HPDE6-E6E7 (cell line): ENCODE measurements around the gene TIGD6.

ENCODE experiments used
- DNase-seq: peaks from one replicate; pipeline ENCODE4 v3.0.0; 2011; ENCODE audit warnings: missing footprints; ENCODE audit errors: extremely low spot score

The TIGD6 gene

GRCh38 chr5:150017226-150018005 lies 17.0 kb upstream of the TIGD6 start:
- peak; percentile 41 for DNase-seq

GRCh38 chr5:150016537-150016936 lies 16.1 kb upstream of the TIGD6 start:
- DNase-seq: no peak

GRCh38 chr5:150015415-150015814 lies 15.0 kb upstream of the TIGD6 start:
- no peak for DNase-seq

GRCh38 chr5:150014456-150014855 lies 14.0 kb upstream of the TIGD6 start:
- no peak for DNase-seq

GRCh38 chr5:150013931-150014330 lies 13.5 kb upstream of the TIGD6 start:
- DNase-seq: no peak

GRCh38 chr5:150009671-150010387 lies 9.4 kb upstream of the TIGD6 start:
- DNase-seq: no peak

GRCh38 chr5:150007050-150007449 lies 6.6 kb upstream of the TIGD6 start:
- no peak for DNase-seq

GRCh38 chr5:150006318-150006717 lies 5.9 kb upstream of the TIGD6 start:
- no peak for DNase-seq

GRCh38 chr5:150001660-150002486 lies 1.4 kb upstream of the TIGD6 start:
- peak; percentile 74 for DNase-seq

GRCh38 chr5:150000990-150001659 lies 671 bp upstream of the TIGD6 start:
- peak; percentile 33 for DNase-seq

GRCh38 chr5:149999866-150000255 lies 593 bp downstream of the TIGD6 start:
- peak; percentile 66 for DNase-seq

- DNase-seq: no peak
These were observed 1.1 kb downstream of the TIGD6 start for GRCh38 chr5:149999359-149999758.

GRCh38 chr5:149998281-149998680 lies 2.2 kb downstream of the TIGD6 start:
- DNase-seq: no peak

- no peak for DNase-seq
These were observed 4.1 kb downstream of the TIGD6 start for GRCh38 chr5:149996205-149996890.

GRCh38 chr5:149995385-149996204 lies 4.9 kb downstream of the TIGD6 start:
- DNase-seq: no peak

- no peak for DNase-seq
These were observed 7.0 kb downstream of the TIGD6 start for GRCh38 chr5:149993471-149993870.

GRCh38 chr5:149990518-149991376 lies 9.7 kb downstream of the TIGD6 start:
- DNase-seq: peak; percentile 63

- DNase-seq: no peak
These were observed 12.3 kb downstream of the TIGD6 start for GRCh38 chr5:149988126-149988525.

- no peak for DNase-seq
These were observed 17.9 kb downstream of the TIGD6 start for GRCh38 chr5:149982505-149982904.
